GM21576 (cell line): ENCODE results near the gene RBM12.
"Not testable (repeated sequence)": the region's sequence is repeated elsewhere in the genome, so short reads cannot be mapped to it uniquely, and the experiment has no call there.

Source experiments
- ATAC-seq: cut with Tn5 transposase; IDR thresholded peaks from one replicate; pipeline ENCODE4 v1.9.1; 2021; ENCODE audit warnings: mild to moderate bottlenecking, moderate library complexity; ENCODE audit not compliant: unreplicated experiment

RBM12 gene

GRCh38 chr20:35664466-35665206 lies at the start of gene RBM12, which contains the start of gene CPNE1:
Gene RBM12 (minus strand): TSS chr20:35664900. CDS start chr20:35655322, 9,578 bp downstream.
Gene CPNE1 (minus strand): TSS chr20:35664900. CDS start chr20:35632923, 31,977 bp downstream.
- ATAC-seq: peak; percentile 68

- ATAC-seq: no peak
Measured at GRCh38 chr20:35714127-35714526, 49.4 kb upstream of the RBM12 start.

GRCh38 chr20:35713120-35713519 lies 48.4 kb upstream of the RBM12 start:
- ATAC-seq: not testable (repeated sequence)

- no peak for ATAC-seq
Measured at GRCh38 chr20:35711588-35712209, 47.0 kb upstream of the RBM12 start.

- ATAC-seq: no peak
Measured at GRCh38 chr20:35710884-35711587, 46.3 kb upstream of the RBM12 start.

GRCh38 chr20:35710039-35710438 lies 45.3 kb upstream of the RBM12 start:
- no peak for ATAC-seq

GRCh38 chr20:35709259-35709658 lies 44.6 kb upstream of the RBM12 start:
- no peak for ATAC-seq

GRCh38 chr20:35708502-35708901 lies 43.8 kb upstream of the RBM12 start:
- no peak for ATAC-seq

GRCh38 chr20:35706591-35707529 lies 42.2 kb upstream of the RBM12 start:
- not testable (repeated sequence) for ATAC-seq

- not testable (repeated sequence) for ATAC-seq
Measured at GRCh38 chr20:35705894-35706293, 41.2 kb upstream of the RBM12 start.

- ATAC-seq: no peak
Measured at GRCh38 chr20:35704514-35705261, 40.0 kb upstream of the RBM12 start.

- ATAC-seq: no peak
Measured at GRCh38 chr20:35702824-35703695, 38.4 kb upstream of the RBM12 start.

- ATAC-seq: no peak
Measured at GRCh38 chr20:35702051-35702823, 37.5 kb upstream of the RBM12 start.

- no peak for ATAC-seq
Measured at GRCh38 chr20:35700625-35701148, 36.0 kb upstream of the RBM12 start.

GRCh38 chr20:35699957-35700624 lies 35.4 kb upstream of the RBM12 start:
- ATAC-seq: no peak

GRCh38 chr20:35699127-35699956 lies 34.6 kb upstream of the RBM12 start, which contains the start of the genes NFS1 and ROMO1:
Gene NFS1 (minus strand): TSS chr20:35699352. CDS start chr20:35699288, 64 bp downstream.
Gene ROMO1 (plus strand): TSS chr20:35699405. CDS start chr20:35699633, 228 bp downstream.
- peak; percentile 65 for ATAC-seq
